H1 (cell line): ENCODE results near the gene C1orf74. TPM values are rescaled to one million over a fixed set of nuclear protein-coding genes. Genes with fewer than 3 reads are reported as not detected.

Experiments
- CTCF ChIA-PET: fragments of 300-600 bp; sonication (Branson Sonifier 250); formaldehyde crosslinking; loops from one replicate; lab custom pipeline; 2021; ENCODE audit not compliant: partially characterized antibody; lab: Charles Lee
- POLR2A ChIA-PET: fragments of 300-600 bp; sonication (Branson Sonifier 250); formaldehyde crosslinking; loops from one replicate; lab custom pipeline; 2021; ENCODE audit warnings: inconsistent platforms; ENCODE audit not compliant: partially characterized antibody; lab: Charles Lee
- DNase-seq, 2 experiments: peaks; one replicate each; pipeline versions ENCODE4 v3.0.0 to v3.0.0-alpha.2; 2010 to 2022; ENCODE audit warnings: low spot score in 2 of 2, low read depth in 1 of 2, mixed read lengths in 1 of 2
- FAIRE-seq: peaks from 2 replicates; lab custom pipeline; 2011; peaks lifted over from hg19 to GRCh38; lab: Jason Lieb, UNC
- H2AFZ ChIP-seq: 2 replicates; pipeline ENCODE4 v1.8.1; 2012; ENCODE audit warnings: low read length, inconsistent platforms
- H2AK5ac ChIP-seq: 2 replicates; pipeline ENCODE4 v1.6.1; 2013; ENCODE audit warnings: low read depth, low read length
- H2BK120ac ChIP-seq: replicated peaks from 2 replicates; pipeline ENCODE3; 2013; ENCODE audit warnings: low read depth, low read length, inconsistent platforms
- H2BK12ac ChIP-seq: 2 replicates; pipeline ENCODE4 v1.6.1; 2013; ENCODE audit warnings: low read depth, low read length
- H2BK15ac ChIP-seq: 2 replicates; pipeline ENCODE4 v1.6.1; 2013; ENCODE audit warnings: low read length
- H2BK20ac ChIP-seq: 2 replicates; pipeline ENCODE4 v1.6.1; 2013; ENCODE audit warnings: low read length
- H2BK5ac ChIP-seq: 2 replicates; pipeline ENCODE4 v1.6.1; 2013; ENCODE audit warnings: low read depth, low read length
- H3K14ac ChIP-seq: 2 replicates; pipeline ENCODE4 v1.6.1; 2013; ENCODE audit warnings: inconsistent platforms; ENCODE audit not compliant: insufficient read length
- H3K18ac ChIP-seq: 2 replicates; pipeline ENCODE4 v1.6.1; 2013; ENCODE audit warnings: low read length; ENCODE audit errors: extremely low read depth
- H3K23ac ChIP-seq: 2 replicates; pipeline ENCODE4 v1.6.1; 2013; ENCODE audit warnings: inconsistent platforms; ENCODE audit not compliant: insufficient read length
- H3K23me2 ChIP-seq: 2 replicates; pipeline ENCODE4 v1.6.1; 2013; ENCODE audit warnings: low read depth, low read length
- H3K27ac ChIP-seq: 2 replicates; pipeline ENCODE4 v1.6.1; 2011; ENCODE audit warnings: low read depth, low read length, inconsistent platforms
- H3K27me3 ChIP-seq, 4 experiments: replicated peaks in 1 of 4; 1 replicate in 1 of 4; 2 replicates in 3 of 4; pipeline versions ENCODE4 v1.6.1 to v1.8.1; 2011 to 2013; ENCODE audit warnings: low read length in 3 of 4, mild to moderate bottlenecking in 3 of 4, inconsistent platforms in 2 of 4, mixed read lengths in 2 of 4, moderate library complexity in 1 of 4; ENCODE audit not compliant: control insufficient read depth in 3 of 4, insufficient read depth in 3 of 4; ENCODE audit errors: extremely low read depth in 1 of 4
- H3K36me3 ChIP-seq, 4 experiments: 2 replicates each; pipeline versions ENCODE4 v1.6.1 to v1.8.1; 2011 to 2013; ENCODE audit warnings: mild to moderate bottlenecking in 4 of 4, low read length in 3 of 4, moderate library complexity in 2 of 4, control low read depth in 1 of 4, inconsistent platforms in 1 of 4; ENCODE audit not compliant: insufficient read depth in 4 of 4, control insufficient read depth in 2 of 4
- H3K4ac ChIP-seq: replicated peaks from 2 replicates; pipeline ENCODE3; 2013; ENCODE audit warnings: low read length, low read depth, mixed read lengths, inconsistent platforms; ENCODE audit not compliant: insufficient read length
- H3K4me1 ChIP-seq, 4 experiments: replicated peaks in 1 of 4; 1 replicate in 1 of 4; 2 replicates in 3 of 4; pipeline versions ENCODE4 v1.6.1 to v1.8.1; 2011 to 2013; ENCODE audit warnings: low read length in 3 of 4, inconsistent platforms in 2 of 4, mixed read lengths in 1 of 4; ENCODE audit not compliant: insufficient read depth in 4 of 4, control insufficient read depth in 3 of 4
- H3K4me2 ChIP-seq, 2 experiments: 2 replicates each; pipeline versions ENCODE4 v1.6.1 to v1.8.1; 2011 to 2013; ENCODE audit warnings: low read depth in 2 of 2, low read length in 2 of 2, control low read depth in 1 of 2, inconsistent platforms in 1 of 2, mild to moderate bottlenecking in 1 of 2; ENCODE audit not compliant: insufficient read depth in 1 of 2
- H3K4me3 ChIP-seq, 4 experiments: fragments of 200-600, 300-600 bp in 1 of 4; sonication (generic), shearing (Covaris generic), sonication (Bioruptor Twin) in 1 of 4; 2 replicates each; pipeline versions ENCODE4 v1.5.1 to v1.8.1; 2011 to 2016; ENCODE audit warnings: low read length in 4 of 4, low read depth in 3 of 4, control low read depth in 2 of 4, inconsistent platforms in 2 of 4, mild to moderate bottlenecking in 2 of 4, mixed read lengths in 1 of 4, moderate library complexity in 1 of 4; ENCODE audit not compliant: insufficient read depth in 2 of 4; ENCODE audit errors: extremely low read depth in 1 of 4
- H3K56ac ChIP-seq: replicated peaks from 2 replicates; pipeline ENCODE3; 2013; ENCODE audit warnings: low read depth, mild to moderate bottlenecking, mixed read lengths, low read length, inconsistent platforms; ENCODE audit not compliant: insufficient read length
- H3K79me1 ChIP-seq: 2 replicates; pipeline ENCODE4 v1.6.1; 2013; ENCODE audit warnings: low read depth, low read length, control low read depth
- H3K79me2 ChIP-seq, 2 experiments: 2 replicates each; pipeline versions ENCODE4 v1.6.1 to v1.8.1; 2012 to 2013; ENCODE audit warnings: low read length in 2 of 2, mild to moderate bottlenecking in 2 of 2, inconsistent platforms in 1 of 2; ENCODE audit not compliant: insufficient read depth in 2 of 2, control insufficient read depth in 1 of 2
- H3K9ac ChIP-seq, 4 experiments: replicated peaks in 1 of 4; 1 replicate in 1 of 4; 2 replicates in 3 of 4; pipeline versions ENCODE4 v1.6.1 to v1.8.1; 2011 to 2013; ENCODE audit warnings: low read depth in 3 of 4, low read length in 3 of 4, control low read depth in 2 of 4, mild to moderate bottlenecking in 2 of 4, moderate library complexity in 2 of 4, inconsistent platforms in 1 of 4; ENCODE audit errors: extremely low read depth in 1 of 4
- H3K9me3 ChIP-seq, 2 experiments: 2 replicates each; pipeline versions ENCODE4 v1.6.1 to v1.8.1; 2012 to 2013; ENCODE audit warnings: mild to moderate bottlenecking in 2 of 2, moderate library complexity in 2 of 2, control low read depth in 1 of 2, inconsistent platforms in 1 of 2, low read depth in 1 of 2, low read length in 1 of 2, mixed read lengths in 1 of 2; ENCODE audit not compliant: insufficient read depth in 2 of 2
- H4K20me1 ChIP-seq, 2 experiments: replicated peaks in 1 of 2; 2 replicates each; pipeline versions ENCODE3 to v1.8.1; 2011 to 2013; ENCODE audit warnings: inconsistent platforms in 2 of 2, low read length in 2 of 2, mild to moderate bottlenecking in 1 of 2; ENCODE audit not compliant: insufficient read depth in 2 of 2, control insufficient read depth in 1 of 2
- H4K5ac ChIP-seq: 2 replicates; pipeline ENCODE4 v1.6.1; 2013; ENCODE audit warnings: low read length, low read depth, mixed read lengths, inconsistent platforms; ENCODE audit not compliant: insufficient read length
- H4K8ac ChIP-seq: 2 replicates; pipeline ENCODE4 v1.8.0; 2013; ENCODE audit warnings: mild to moderate bottlenecking, moderate library complexity, low read length, inconsistent platforms; ENCODE audit not compliant: insufficient read depth; ENCODE audit errors: extremely low read depth
- H4K91ac ChIP-seq: replicated peaks from 2 replicates; pipeline ENCODE3; 2013; ENCODE audit warnings: low read length, mixed read lengths, inconsistent platforms; ENCODE audit not compliant: insufficient read length
- BACH1 ChIP-seq: IDR thresholded peaks from 2 replicates; pipeline ENCODE4 v1.6.1; 2012; ENCODE audit warnings: low read length, improper control_type of control experiment
- BCL11A ChIP-seq, 2 experiments: IDR thresholded peaks; one replicate each; pipeline ENCODE4 v1.6.1; 2011; ENCODE audit warnings: low read depth in 2 of 2, low read length in 2 of 2, mild to moderate bottlenecking in 2 of 2
- CEBPB ChIP-seq: IDR thresholded peaks from 2 replicates; pipeline ENCODE4 v1.6.1; 2012; ENCODE audit warnings: low read depth, low read length
- CHD2 ChIP-seq: IDR thresholded peaks from 2 replicates; pipeline ENCODE4 v1.6.1; 2012; ENCODE audit warnings: low read length, improper control_type of control experiment
- EP300 ChIP-seq, 2 experiments: IDR thresholded peaks; 1 replicate in 1 of 2; 2 replicates in 1 of 2; pipeline ENCODE4 v1.6.1; 2011 to 2012; ENCODE audit warnings: low read depth in 2 of 2, low read length in 2 of 2, mild to moderate bottlenecking in 2 of 2, borderline replicate concordance in 1 of 2, inconsistent platforms in 1 of 2, moderate library complexity in 1 of 2
- EZH2 ChIP-seq: fragments of 200-600 bp; sonication (generic); IDR thresholded peaks from 2 replicates; pipeline ENCODE4 v1.7.1; 2012; ENCODE audit warnings: low read depth, mild to moderate bottlenecking, moderate library complexity, low read length, inconsistent platforms; ENCODE audit not compliant: severe bottlenecking
- HDAC6 ChIP-seq: IDR thresholded peaks from one replicate; pipeline ENCODE4 v1.7.1; 2012; ENCODE audit warnings: low read depth, mild to moderate bottlenecking, inconsistent platforms, low read length, moderate library complexity
- MAFK ChIP-seq: IDR thresholded peaks from 2 replicates; pipeline ENCODE4 v1.6.1; 2012; ENCODE audit warnings: low read depth, mild to moderate bottlenecking, improper control_type of control experiment, low read length
- NANOG ChIP-seq: IDR thresholded peaks from 2 replicates; pipeline ENCODE4 v1.6.1; 2011; ENCODE audit warnings: low read length, low read depth, mild to moderate bottlenecking, inconsistent platforms; ENCODE audit not compliant: insufficient read depth, poor library complexity, severe bottlenecking
- PHF8 ChIP-seq: fragments of 200-600 bp; sonication (generic); conservative IDR thresholded peaks from 2 replicates; pipeline ENCODE4 v1.7.1; 2012; ENCODE audit warnings: low read depth, mild to moderate bottlenecking, inconsistent platforms, low read length, moderate library complexity
- POU5F1 ChIP-seq: IDR thresholded peaks from 2 replicates; pipeline ENCODE4 v1.6.1; 2011; ENCODE audit warnings: low read depth, mild to moderate bottlenecking, low read length, moderate library complexity
- RBBP5 ChIP-seq: IDR thresholded peaks from 2 replicates; pipeline ENCODE4 v1.7.1; 2012; ENCODE audit warnings: low read depth, mild to moderate bottlenecking, inconsistent platforms, low read length, moderate library complexity, borderline replicate concordance
- SAP30 ChIP-seq: fragments of 300-600 bp; sonication (generic); IDR thresholded peaks from 2 replicates; pipeline ENCODE4 v1.7.1; 2012; ENCODE audit warnings: low read length, moderate library complexity, mild to moderate bottlenecking, inconsistent platforms; ENCODE audit not compliant: insufficient read depth, insufficient replicate concordance
- SP1 ChIP-seq: IDR thresholded peaks from 2 replicates; pipeline ENCODE4 v1.6.1; 2011; ENCODE audit warnings: low read depth, low read length
- TCF12 ChIP-seq: IDR thresholded peaks from 2 replicates; pipeline ENCODE4 v1.6.1; 2011; ENCODE audit warnings: low read depth, mild to moderate bottlenecking, low read length
- WGBS, 2 experiments: shearing (Covaris generic) in 1 of 2; methylation state at CpG; one replicate each; pipeline versions ENCODE4 v1.1.6 to v1.1.7; 2013 to 2015; ENCODE audit warnings: low lambda C conversion rate in 2 of 2, mixed read lengths in 2 of 2, inconsistent platforms in 1 of 2, low coverage in 1 of 2, missing lambda C conversion rate in 1 of 2; ENCODE audit not compliant: insufficient replicate concordance in 2 of 2, insufficient coverage in 1 of 2, insufficient read length in 1 of 2; ENCODE audit errors: extremely low coverage in 1 of 2, missing lambda C conversion rate in 1 of 2; 5-methylcytosine and 5-hydroxymethylcytosine counted together
- polyA plus RNA-seq, 7 experiments: library from polyadenylated mRNA; depleted of rRNA in 3 of 7; stranded (reverse) in 5 of 7; unstranded in 2 of 7; fragments of >200 nt in 5 of 7; fragments of 200-250 nt in 2 of 7; gene quantifications; 1 replicate in 5 of 7; 2 replicates in 1 of 7; 4 replicates in 1 of 7; pipeline versions ENCODE4 v1.2.1 to v1.2.3, GENCODE V29; 2011 to 2013; ENCODE audit warnings: missing spikeins in 2 of 7, mixed read lengths in 2 of 7
- total RNA-seq: library from RNA; stranded (reverse); fragmentation: NEBNext Ultra II Directional; extraction: Animal tissue kit (Norgen Biotek cat#: 25700); gene quantifications from 2 replicates; pipeline ENCODE4 v1.2.1, GENCODE V29; 2021

The C1orf74 gene
- total and polyA plus RNA-seq, 2 of the 8 experiments (the other 6 are each of a cell fraction or from before 2014, with no cell fraction given) = 3.1 to 3.9 TPM

GRCh38 chr1:209738270-209738669 is 46.1 kb downstream of the C1orf74 start:
- ChIA-PET POLR2A (no interaction called here), CTCF (interaction anchor here (1.2 to 4.5 kb wide), 2 partner anchors 9 to 12 kb away, joined by 3 to 31 read pairs; no protein-coding TSS in a partner anchor)
- Histone ChIP-seq H2BK5ac (no peak overlapping the region), H2BK12ac (no peak overlapping the region), H4K8ac (no peak overlapping the region), H3K79me1 (no peaks in the 10 kb centered on the region), H3K18ac (no peak overlapping the region), H3K14ac (no peak overlapping the region), H2BK20ac (no peak overlapping the region), H4K20me1 (no peaks in the 10 kb centered on the region), H4K5ac (no peak overlapping the region), H3K4ac (no peak overlapping the region), H2BK120ac (no peak overlapping the region), H3K23ac (no peak overlapping the region), H3K23me2 (no peaks in the 10 kb centered on the region), H2AFZ (no peak overlapping the region), H3K27me3 (no peaks in the 10 kb centered on the region; a peak in 1 of 7 replicates), H3K9ac (no peak overlapping the region), H3K9me3 (no peaks in the 10 kb centered on the region), H4K91ac (no peak overlapping the region), H3K4me1 (no peaks in the 10 kb centered on the region), H2AK5ac (no peak overlapping the region), H3K4me3 (no peak overlapping the region), H3K36me3 (no peaks in the 10 kb centered on the region), H3K4me2 (no peak overlapping the region), H3K56ac (no peak overlapping the region), H3K79me2 (no peaks in the 10 kb centered on the region), H3K27ac (no peak overlapping the region), H2BK15ac (no peak overlapping the region)
- 87% methylated on average over 1 of the region's 1 CpG; no CpG with 5 or more reads in 1 of the 2 experiments for WGBS, 2 experiments
- FAIRE-seq (no peak), DNase-seq (no peak)
- no peak for TF ChIP-seq CEBPB
- TF ChIP-seq BCL11A (IDR thresholded peaks at IDR 0.05; ENCODE audit: low read depth in 2 of 2, low read length in 2 of 2) = no peak
- no peak for TF ChIP-seq SP1
- no peak for TF ChIP-seq BACH1
- no peak for TF ChIP-seq TCF12
- no peak for TF ChIP-seq SAP30
- no peak for TF ChIP-seq HDAC6
- no peak for TF ChIP-seq NANOG
- no peak for TF ChIP-seq RBBP5
- no peak for TF ChIP-seq CHD2
- TF ChIP-seq EP300 (IDR thresholded peaks at IDR 0.05; ENCODE audit: borderline replicate concordance in 1 of 2, low read depth in 2 of 2, low read length in 2 of 2) = no peak
- TF ChIP-seq MAFK = no peak
- TF ChIP-seq POU5F1 = no peak
- TF ChIP-seq PHF8 = no peak
- no peak for TF ChIP-seq EZH2
